Heart left ventricle (tissue), 13 donors: ENCODE results near the gene CFAP43.

Experiments
- POLR2A ChIP-seq, 2 donors: fragments of 450-650 bp; IDR thresholded peaks; one replicate each; pipeline ENCODE4 v1.6.1; 2017; ENCODE audit warnings: antibody characterized with exemption in 2 of 2, mild to moderate bottlenecking in 2 of 2, moderate library complexity in 2 of 2
- TF ChIP-seq, protein P1 (sequence below), 12 donors: fragments of 200-600 bp; sonication (generic) in 4 of 12; IDR thresholded peaks; one replicate each; pipeline versions ENCODE4 v1.5.0 to v1.8.0; 2018 to 2022; ENCODE audit warnings: antibody characterized with exemption in 12 of 12, mild to moderate bottlenecking in 5 of 12
- donor health status: ischemic (EF 13 %, LVEDD 7.1; RV severe dilation, severe dysfunction).
- donor health status: DM: no; HTN: yes; CAD: no.
- donor health status: DM: no; HTN: no; CAD: no.
- donor health status: ischemic (EF 25% LVEDD 6.9; RV normal size, moderate dysfunction).
- donor health status: ischemic (EF 25% LVEDD 5.7; RV mildly dilated, moderate dysfunction).
- donor health status: ischemic (EF 35%, LVEDD 5.7; RV mildly dilated, moderate dysfunction).
- donor health status: nonischemic (EF 11% LVEDD 7.7; RV severe dilation, severe dysfunction).
- donor health status: DM: yes; HTN: yes; CAD: no.
- donor health status: PGD.
- donor health status: ischemic (EF 29% LVEDD 5.4; RV normal size, mild dysfunction).
- donor health status: nonischemic (EF 23%, LVEDD 6.1; RV moderate dilation, normal function).

DNA sequence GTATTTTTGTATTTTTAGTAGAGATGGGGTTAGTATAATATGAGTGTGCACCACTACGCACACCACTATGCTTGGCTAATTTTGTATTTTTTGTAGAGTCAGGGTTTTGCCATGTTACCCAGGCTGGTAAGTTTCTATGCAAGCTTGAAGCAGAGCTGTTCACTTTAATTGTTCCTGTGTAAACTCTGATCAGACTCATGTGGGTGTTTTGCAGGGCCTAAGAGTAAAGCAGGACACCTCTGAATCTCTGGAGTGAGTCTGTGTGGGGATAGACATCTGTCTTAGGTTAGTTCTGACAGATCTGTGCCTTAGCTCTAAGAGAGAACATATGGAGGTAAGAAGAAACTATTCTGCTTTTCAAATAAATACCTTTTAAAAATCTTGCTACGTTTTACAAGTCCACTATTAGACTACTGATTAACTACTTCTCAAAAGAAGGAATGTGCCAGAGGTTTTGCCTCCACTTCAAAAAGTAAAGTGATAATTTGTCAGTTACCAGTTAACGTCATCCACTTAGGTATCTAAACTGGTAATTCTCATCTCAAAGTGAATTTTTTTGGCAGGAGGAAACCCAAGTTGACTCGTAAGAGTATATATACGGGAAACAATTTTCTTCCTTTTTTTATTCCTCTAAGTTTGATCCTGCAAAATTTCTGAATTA lies 147.6 kb downstream of the CFAP43 start:
- TF ChIP-seq POLR2A (IDR thresholded peaks at IDR 0.05) = no peak
- TF ChIP-seq, protein P1, sequence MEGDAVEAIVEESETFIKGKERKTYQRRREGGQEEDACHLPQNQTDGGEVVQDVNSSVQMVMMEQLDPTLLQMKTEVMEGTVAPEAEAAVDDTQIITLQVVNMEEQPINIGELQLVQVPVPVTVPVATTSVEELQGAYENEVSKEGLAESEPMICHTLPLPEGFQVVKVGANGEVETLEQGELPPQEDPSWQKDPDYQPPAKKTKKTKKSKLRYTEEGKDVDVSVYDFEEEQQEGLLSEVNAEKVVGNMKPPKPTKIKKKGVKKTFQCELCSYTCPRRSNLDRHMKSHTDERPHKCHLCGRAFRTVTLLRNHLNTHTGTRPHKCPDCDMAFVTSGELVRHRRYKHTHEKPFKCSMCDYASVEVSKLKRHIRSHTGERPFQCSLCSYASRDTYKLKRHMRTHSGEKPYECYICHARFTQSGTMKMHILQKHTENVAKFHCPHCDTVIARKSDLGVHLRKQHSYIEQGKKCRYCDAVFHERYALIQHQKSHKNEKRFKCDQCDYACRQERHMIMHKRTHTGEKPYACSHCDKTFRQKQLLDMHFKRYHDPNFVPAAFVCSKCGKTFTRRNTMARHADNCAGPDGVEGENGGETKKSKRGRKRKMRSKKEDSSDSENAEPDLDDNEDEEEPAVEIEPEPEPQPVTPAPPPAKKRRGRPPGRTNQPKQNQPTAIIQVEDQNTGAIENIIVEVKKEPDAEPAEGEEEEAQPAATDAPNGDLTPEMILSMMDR (IDR thresholded peaks at IDR 0.05) = no peak
